Activated CD8-positive, alpha-beta memory T cell treated with anti-CD3 and anti-CD28 coated beads for 4 hours (primary cell): ENCODE measurements around the gene DCTN3.

Source experiments
- DNase-seq, 2 donors: peaks; one replicate each; pipeline ENCODE4 v3.0.0-alpha.2; 2020; ENCODE audit warnings: low read depth in 2 of 2

Gene DCTN3

GRCh38 chr9:34623374-34624235 lies 3.3 kb upstream of the DCTN3 start:
- DNase-seq: no peak

GRCh38 chr9:34615132-34615531 lies 5.2 kb downstream of the DCTN3 start:
- no peak for DNase-seq

GRCh38 chr9:34612788-34613390 lies 7.4 kb downstream of the DCTN3 start:
- peak in 1 of 2 donors; percentile 32 for DNase-seq

GRCh38 chr9:34611811-34612787 lies 8.2 kb downstream of the DCTN3 start, which contains the start of gene RPP25L:
RPP25L (minus strand) TSS chr9:34612097; CDS start chr9:34611296, 801 bp downstream.
- DNase-seq: peak; percentile 62 to 64

- DNase-seq: no peak
Measured at GRCh38 chr9:34611251-34611810, 9.0 kb downstream of the DCTN3 start.

GRCh38 chr9:34610434-34611206 lies 9.7 kb downstream of the DCTN3 start:
- no peak for DNase-seq

GRCh38 chr9:34607331-34607730 lies 13.0 kb downstream of the DCTN3 start:
- no peak for DNase-seq

- no peak for DNase-seq
Measured at GRCh38 chr9:34606905-34607304, 13.4 kb downstream of the DCTN3 start.

- no peak for DNase-seq
Measured at GRCh38 chr9:34606190-34606589, 14.1 kb downstream of the DCTN3 start.

- DNase-seq: peak; percentile 59 to 66
Measured at GRCh38 chr9:34603610-34604231, 16.6 kb downstream of the DCTN3 start.

- DNase-seq: no peak
Measured at GRCh38 chr9:34601937-34602573, 18.2 kb downstream of the DCTN3 start.

GRCh38 chr9:34600908-34601307 lies 19.4 kb downstream of the DCTN3 start:
- no peak for DNase-seq

GRCh38 chr9:34599546-34599945 lies 20.7 kb downstream of the DCTN3 start:
- no peak for DNase-seq

- DNase-seq: no peak
Measured at GRCh38 chr9:34594177-34594576, 26.1 kb downstream of the DCTN3 start.

GRCh38 chr9:34592895-34593601 lies 27.2 kb downstream of the DCTN3 start:
- DNase-seq: no peak

- no peak for DNase-seq
Measured at GRCh38 chr9:34591917-34592866, 28.1 kb downstream of the DCTN3 start.

GRCh38 chr9:34591248-34591916 lies 28.9 kb downstream of the DCTN3 start:
- peak; percentile 51 to 54 for DNase-seq
